Peyer's patch (tissue), 4 donors: ENCODE measurements around the gene BAHCC1.

Experiments used
- CTCF ChIP-seq, 6 experiments: fragments of 450-650 bp in 4 of 6; fragments of 200-600 bp in 2 of 6; sonication (generic) in 1 of 6; IDR thresholded peaks; one replicate each; pipeline ENCODE4 v1.5.1; 2017 to 2019; ENCODE audit warnings: antibody characterized with exemption in 6 of 6, mild to moderate bottlenecking in 3 of 6, moderate library complexity in 1 of 6
- POLR2A ChIP-seq, 2 donors: fragments of 450-650 bp; IDR thresholded peaks; one replicate each; pipeline ENCODE4 v1.5.1; 2017; ENCODE audit warnings: antibody characterized with exemption in 2 of 2, mild to moderate bottlenecking in 2 of 2, moderate library complexity in 2 of 2

DNA sequence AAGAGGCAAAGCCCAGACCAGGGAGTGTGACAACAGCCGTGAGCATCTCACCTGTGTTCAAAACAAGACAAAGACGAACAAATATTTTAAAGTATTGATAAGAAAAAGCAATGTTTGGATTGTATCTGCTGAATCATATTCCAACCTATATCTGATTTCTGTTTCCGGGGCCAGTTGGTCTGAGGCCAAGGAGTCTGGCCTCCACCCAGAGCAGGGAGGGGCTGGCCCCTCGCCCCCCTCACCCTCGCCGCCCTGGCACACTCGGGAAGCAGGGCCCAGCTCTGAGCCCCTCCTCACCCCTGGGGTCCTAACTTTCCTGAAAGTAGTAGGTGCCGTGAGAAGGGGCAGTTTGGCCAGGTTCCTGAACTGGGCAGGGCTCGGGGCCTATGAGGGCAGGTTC, 69.3 kb downstream of the BAHCC1 start:
- TF ChIP-seq CTCF (IDR thresholded peaks at IDR 0.05), result no peak
- no peak for TF ChIP-seq POLR2A (IDR thresholded peaks at IDR 0.05)
